ENCODE measurements around the gene TMEM205. TPM values are rescaled to one million over a fixed set of nuclear protein-coding genes. Genes with fewer than 3 reads are reported as not detected.
A peak's percentile ranks its signal among the peaks of the same experiment; 100 is the strongest.
"Not testable (repeated sequence)": the region's sequence is repeated elsewhere in the genome, so short reads cannot be mapped to it uniquely, and the experiment has no call there.

TMEM205 gene
- total and polyA plus RNA-seq, 7 experiments from 2014 or later, result 19.5 to 81.0 (median 33.1) TPM

DNA sequence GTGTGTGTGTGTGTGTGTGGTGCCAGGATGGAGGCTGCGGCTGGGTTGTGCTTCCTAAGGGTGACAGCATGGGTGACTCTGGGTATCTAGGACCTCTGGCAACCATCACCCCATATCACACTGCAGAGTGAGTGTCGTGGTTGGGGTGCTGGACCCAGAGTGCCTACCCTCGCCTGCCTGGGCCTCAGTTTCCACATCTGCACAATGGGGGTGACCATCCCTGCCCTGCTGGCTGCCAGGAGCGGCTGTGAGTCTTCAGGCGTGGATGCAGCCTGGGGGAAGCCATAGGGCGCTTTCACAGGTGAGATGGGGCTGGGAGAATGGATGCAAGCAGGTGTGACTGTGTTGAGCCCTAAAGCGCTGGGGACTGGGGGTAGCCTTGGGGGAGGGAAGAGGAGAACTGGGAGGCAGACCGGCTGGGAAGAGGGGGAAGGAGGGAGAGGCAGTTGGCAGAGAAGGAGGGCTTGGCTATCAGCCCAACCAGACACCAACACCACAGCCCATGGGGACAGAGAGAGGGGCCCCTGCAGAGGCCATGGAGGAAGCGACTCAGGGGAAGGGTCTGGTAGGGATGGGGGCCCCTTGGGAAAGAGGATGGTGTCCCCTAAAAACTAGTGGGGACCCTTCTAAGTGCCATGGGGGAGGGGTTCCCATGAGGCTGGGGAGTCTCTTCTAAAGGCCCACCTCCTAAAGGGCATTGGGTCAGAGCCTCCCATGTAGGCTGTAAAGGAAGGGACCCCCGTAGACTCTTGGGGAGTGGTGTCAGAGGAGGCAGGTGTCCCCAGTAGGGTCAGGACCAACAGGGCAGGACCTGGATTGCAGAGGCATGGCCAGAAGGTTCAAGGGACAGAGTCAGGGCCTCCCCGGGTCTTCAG lies 10.8 kb upstream of the TMEM205 start:
- H3K36me3 Mint-ChIP-seq, result no peaks in the 10 kb centered on the region
- Histone ChIP-seq H3K27ac (ENCODE audit: low read depth, low read length) (no peak overlapping the region), H3K9me3 (ENCODE audit: control insufficient read depth in 2 of 3, low read length in 3 of 3) (no peaks in the 10 kb centered on the region), H3K4me1 (ENCODE audit: control insufficient read depth in 2 of 2, insufficient read depth in 2 of 2, low read length in 2 of 2) (peaks cover 3 to 4% of the 10 kb centered on the region in 2 donors), H3K4me3 (ENCODE audit: low read length) (no peak overlapping the region), H3K36me3 (ENCODE audit: control insufficient read depth in 2 of 3, insufficient read depth in 3 of 3, low read length in 3 of 3) (no peaks in the 10 kb centered on the region), H3K27me3 (ENCODE audit: control insufficient read depth in 2 of 2, insufficient read depth in 2 of 2, low read length in 2 of 2) (peaks cover 0 to 6% of the 10 kb centered on the region in 2 donors)
- H3K4me3 Mint-ChIP-seq, result peak overlapping the region in 8 of 10 donors; percentile 72 to 90 (median 82)
- H3K9me3 Mint-ChIP-seq, result peaks cover 0 to 5% (median 0%) of the 10 kb centered on the region in 11 donors
- H3K27me3 Mint-ChIP-seq, result peaks cover 0 to 17% (median 7%) of the 10 kb centered on the region in 5 donors
- DNase-seq (no peak), ATAC-seq (no peak)
- ChIA-PET CTCF (no interaction called here), POLR2A (interaction anchor here (0.7 to 1.3 kb wide), 2 partner anchors 10 to 18 kb away, joined by 3 to 4 read pairs; partner anchors contain the start of genes CCDC159, SWSAP1 and TMEM205)
- H3K4me1 Mint-ChIP-seq, result peaks cover 9 to 19% (median 13%) of the 10 kb centered on the region in 7 donors
- intact Hi-C loops (cut with micrococcal nuclease), result no loop called here
- H3K27ac Mint-ChIP-seq, result no peak overlapping the region

DNA sequence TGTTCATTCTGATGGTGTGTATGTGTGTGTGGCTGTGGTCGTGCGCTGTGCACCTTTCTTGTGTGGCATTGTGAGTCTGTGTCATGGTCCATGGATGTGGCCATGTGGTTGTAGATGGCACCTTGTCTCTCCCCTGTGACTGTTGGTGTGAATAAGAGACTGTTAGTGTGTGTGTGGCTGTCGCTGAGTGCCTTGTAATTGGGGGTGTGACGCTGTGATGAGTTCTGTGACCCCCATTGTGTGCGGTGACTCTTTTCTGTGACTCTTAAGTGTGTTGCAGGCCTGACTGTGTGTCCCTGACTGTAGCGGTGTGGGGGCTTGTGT lies 10.0 kb upstream of the TMEM205 start:
- CTCF ChIA-PET, result no interaction called here
- peak overlapping the region; percentile 63 to 90 (median 80) for H3K4me3 Mint-ChIP-seq
- Histone ChIP-seq H3K4me3 (ENCODE audit: low read length) (peak overlapping the region; percentile 15), H3K27ac (ENCODE audit: low read depth, low read length) (no peak overlapping the region), H3K27me3 (ENCODE audit: control insufficient read depth in 2 of 2, insufficient read depth in 2 of 2, low read length in 2 of 2) (peaks cover 0 to 6% of the 10 kb centered on the region in 2 donors), H3K4me1 (ENCODE audit: control insufficient read depth in 2 of 2, insufficient read depth in 2 of 2, low read length in 2 of 2) (peaks cover 3 to 4% of the 10 kb centered on the region in 2 donors), H3K9me3 (ENCODE audit: control insufficient read depth in 2 of 3, low read length in 3 of 3) (no peaks in the 10 kb centered on the region), H3K36me3 (ENCODE audit: control insufficient read depth in 2 of 3, insufficient read depth in 3 of 3, low read length in 3 of 3) (no peaks in the 10 kb centered on the region)
- H3K4me1 Mint-ChIP-seq, result peaks cover 9 to 19% (median 13%) of the 10 kb centered on the region in 7 donors
- H3K9me3 Mint-ChIP-seq, result peaks cover 0 to 5% (median 0%) of the 10 kb centered on the region in 11 donors
- intact Hi-C loops (cut with micrococcal nuclease), result no loop called here
- POLR2A ChIA-PET, result no interaction called here
- peaks cover 0 to 17% (median 7%) of the 10 kb centered on the region in 5 donors for H3K27me3 Mint-ChIP-seq
- ATAC-seq (no peak), DNase-seq (no peak)
- peak overlapping the region in 4 of 9 donors; percentile 38 to 79 (median 72) for H3K27ac Mint-ChIP-seq
- H3K36me3 Mint-ChIP-seq, result no peaks in the 10 kb centered on the region

DNA sequence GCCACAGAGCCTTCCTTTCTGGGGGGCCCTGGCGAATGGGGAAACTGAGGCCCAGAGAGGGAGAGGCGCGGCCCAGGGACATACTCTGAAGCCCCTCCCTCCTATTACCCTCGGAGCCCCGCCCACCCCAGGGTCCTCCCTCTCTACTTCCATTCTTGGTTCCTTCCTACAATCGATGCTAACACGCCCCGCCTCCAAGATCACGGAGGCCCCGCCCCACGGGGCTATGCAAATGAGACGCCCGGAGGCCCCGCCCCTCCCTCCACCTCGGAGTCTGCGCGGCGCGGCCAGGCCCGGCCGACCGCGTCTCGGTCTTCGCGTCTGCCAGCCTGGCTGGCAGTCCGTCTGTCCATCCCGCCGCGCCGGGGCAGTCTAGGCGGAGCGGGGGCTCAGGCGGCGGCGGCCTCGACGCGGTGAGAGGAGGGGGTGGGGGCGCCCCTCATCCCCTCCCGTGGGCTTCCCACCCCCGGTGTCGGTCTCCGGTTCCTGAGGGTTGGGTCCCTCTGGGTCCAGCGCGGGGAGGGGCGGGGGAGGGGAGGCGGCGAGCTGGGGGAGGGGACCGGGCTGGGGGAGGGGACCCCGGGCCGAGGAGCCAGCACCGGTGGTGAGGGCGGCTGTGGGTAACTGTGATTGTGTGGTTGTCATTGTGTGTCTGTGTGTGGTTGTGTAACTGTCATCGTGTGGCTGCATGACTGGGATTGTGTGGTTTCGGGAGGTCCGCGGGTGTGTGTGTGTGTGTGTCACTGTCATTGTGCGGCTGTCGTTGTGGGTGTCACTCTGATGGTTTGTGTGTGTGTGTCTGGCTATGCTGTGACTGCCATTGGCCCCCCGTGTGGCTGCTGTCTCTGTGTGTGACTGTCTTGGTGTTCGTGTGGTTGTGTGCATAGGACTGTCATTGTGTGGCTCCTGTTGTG lies 9.3 kb upstream of the TMEM205 start, which contains the start of gene PLPPR2:
Gene PLPPR2, plus strand, starts transcription at position 273 of the 914 bp plus-strand sequence. CDS start 2,242 bp downstream, outside the sequence.
- peak; percentile 73 to 87 (median 80) for DNase-seq
- H3K27me3 Mint-ChIP-seq, result peaks cover 0 to 17% (median 7%) of the 10 kb centered on the region in 5 donors
- intact Hi-C loops (cut with micrococcal nuclease), result loop anchor here (1.0 kb wide), 3 partner anchors 9 to 20 kb away; partner anchors contain the start of genes CCDC159 (in 2 of the 2), TMEM205 (in 2 of the 2) and SWSAP1 (in 1 of the 2)
- no peaks in the 10 kb centered on the region for H3K9me3 ChIP-seq (ENCODE audit: control insufficient read depth in 2 of 3, low read length in 3 of 3)
- ChIA-PET CTCF (no interaction called here), POLR2A (no interaction called here)
- no peaks in the 10 kb centered on the region for H3K36me3 ChIP-seq (ENCODE audit: control insufficient read depth in 2 of 3, insufficient read depth in 3 of 3, low read length in 3 of 3)
- H3K27ac ChIP-seq (ENCODE audit: low read depth, low read length), result peak within 1 kb of the TSS; percentile 23
- H3K4me1 Mint-ChIP-seq, result peaks cover 9 to 19% (median 13%) of the 10 kb centered on the region in 7 donors
- peaks cover 3 to 4% of the 10 kb centered on the region in 2 donors for H3K4me1 ChIP-seq (ENCODE audit: control insufficient read depth in 2 of 2, insufficient read depth in 2 of 2, low read length in 2 of 2)
- peak within 1 kb of the TSS in 5 of 9 donors; percentile 38 to 90 (median 77) for H3K27ac Mint-ChIP-seq
- peak; percentile 98 for ATAC-seq
- H3K36me3 Mint-ChIP-seq, result no peaks in the 10 kb centered on the region
- H3K4me3 ChIP-seq (ENCODE audit: low read length), result peak within 1 kb of the TSS; percentile 41
- peaks cover 0 to 6% of the 10 kb centered on the region in 2 donors for H3K27me3 ChIP-seq (ENCODE audit: control insufficient read depth in 2 of 2, insufficient read depth in 2 of 2, low read length in 2 of 2)
- peaks cover 0 to 5% (median 0%) of the 10 kb centered on the region in 11 donors for H3K9me3 Mint-ChIP-seq
- peak within 1 kb of the TSS; percentile 63 to 90 (median 80) for H3K4me3 Mint-ChIP-seq

DNA sequence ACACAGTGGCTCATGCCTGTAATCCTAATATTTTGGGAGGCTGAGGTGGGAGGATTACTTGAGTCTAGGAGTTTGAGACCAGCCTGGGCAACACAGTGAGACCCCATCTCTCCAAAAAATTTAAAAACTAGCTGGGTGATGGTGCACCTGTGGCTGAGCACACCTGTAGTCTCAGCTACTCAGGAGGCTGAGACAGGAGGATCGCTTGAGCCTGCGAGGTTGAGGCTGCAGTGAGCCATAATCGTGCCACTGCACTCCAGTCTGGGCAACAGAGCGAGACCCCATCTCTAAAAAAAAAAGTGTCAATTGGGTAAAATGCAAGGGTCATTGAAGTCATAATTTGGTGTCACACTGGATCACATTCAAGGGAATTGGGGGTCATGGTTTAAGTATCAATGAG lies 8.0 kb upstream of the TMEM205 start:
- H3K4me1 ChIP-seq (ENCODE audit: control insufficient read depth in 2 of 2, insufficient read depth in 2 of 2, low read length in 2 of 2); ATAC-seq; intact Hi-C loops (cut with micrococcal nuclease); DNase-seq; H3K27ac Mint-ChIP-seq; H3K27me3 ChIP-seq (ENCODE audit: control insufficient read depth in 2 of 2, insufficient read depth in 2 of 2, low read length in 2 of 2); H3K36me3 Mint-ChIP-seq; H3K27ac ChIP-seq (ENCODE audit: low read depth, low read length); H3K9me3 ChIP-seq (ENCODE audit: control insufficient read depth in 2 of 3, low read length in 3 of 3); H3K9me3 Mint-ChIP-seq; CTCF ChIA-PET; H3K36me3 ChIP-seq (ENCODE audit: control insufficient read depth in 2 of 3, insufficient read depth in 3 of 3, low read length in 3 of 3); H3K4me3 ChIP-seq (ENCODE audit: low read length): not testable (repeated sequence)
- POLR2A ChIA-PET, result interaction anchor here (0.7 to 0.9 kb wide), 2 partner anchors 8 to 15 kb away, joined by 3 read pairs; partner anchors contain the start of genes CCDC159 and TMEM205
- Mint-ChIP-seq H3K27me3 (peaks cover 0 to 17% (median 7%) of the 10 kb centered on the region in 5 donors), H3K4me3 (peak overlapping the region in 8 of 10 donors; percentile 14 to 90 (median 46)), H3K4me1 (peaks cover 9 to 19% (median 13%) of the 10 kb centered on the region in 7 donors)

DNA sequence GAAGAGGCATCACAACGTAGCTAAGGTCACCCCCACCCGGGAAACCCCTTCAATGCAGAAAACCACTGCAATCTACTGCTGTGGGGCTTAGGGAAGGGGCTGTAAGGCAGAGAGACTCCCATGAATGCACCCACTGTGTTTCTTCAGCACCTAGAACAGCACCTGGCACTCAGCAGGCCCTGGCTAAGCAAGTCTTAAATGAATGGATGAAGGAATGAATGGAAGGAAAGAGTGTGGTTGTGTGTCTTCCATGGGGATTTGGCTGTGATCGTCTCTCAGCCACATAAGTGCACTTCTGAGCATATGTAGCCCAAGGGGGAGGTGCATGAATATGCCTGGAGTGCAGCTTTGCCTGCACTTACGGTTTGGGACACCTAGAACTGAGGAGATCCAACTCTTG lies 3.1 kb upstream of the TMEM205 start:
- no peak overlapping the region for H3K27ac Mint-ChIP-seq
- Histone ChIP-seq H3K36me3 (ENCODE audit: control insufficient read depth in 2 of 3, insufficient read depth in 3 of 3, low read length in 3 of 3) (peaks cover 0 to 4% (median 0%) of the 10 kb centered on the region in 3 experiments), H3K4me1 (ENCODE audit: control insufficient read depth in 2 of 2, insufficient read depth in 2 of 2, low read length in 2 of 2) (peaks cover 13 to 14% of the 10 kb centered on the region in 2 donors), H3K27ac (ENCODE audit: low read depth, low read length) (no peak overlapping the region), H3K27me3 (ENCODE audit: control insufficient read depth in 2 of 2, insufficient read depth in 2 of 2, low read length in 2 of 2) (no peaks in the 10 kb centered on the region), H3K9me3 (ENCODE audit: control insufficient read depth in 2 of 3, low read length in 3 of 3) (peaks cover 0 to 9% (median 0%) of the 10 kb centered on the region in 3 experiments), H3K4me3 (ENCODE audit: low read length) (no peak overlapping the region)
- peaks cover 0 to 9% (median 0%) of the 10 kb centered on the region in 5 donors for H3K36me3 Mint-ChIP-seq
- H3K4me1 Mint-ChIP-seq, result peaks cover 22 to 39% (median 29%) of the 10 kb centered on the region in 7 donors
- DNase-seq, result no peak
- ChIA-PET CTCF (no interaction called here), POLR2A (interaction anchor here (0.5 to 4.8 kb wide), 2 partner anchors 14 to 26 kb away, joined by 4 to 36 read pairs; partner anchors contain the start of gene SWSAP1)
- no peak overlapping the region for H3K4me3 Mint-ChIP-seq
- peaks cover 0 to 9% (median 0%) of the 10 kb centered on the region in 11 donors for H3K9me3 Mint-ChIP-seq
- intact Hi-C loops (cut with micrococcal nuclease), result loop anchor here in 1 of 2 donors (5.0 kb wide), 1 partner anchor 388 kb away; the partner anchor contains the start of gene ZNF823
- no peaks in the 10 kb centered on the region for H3K27me3 Mint-ChIP-seq
- no peak for ATAC-seq

All from naive thymus-derived CD4-positive, alpha-beta T cell (primary cell).